ENCODE data around the gene ACTRT2. TPM values are rescaled to one million over a fixed set of nuclear protein-coding genes. Genes with fewer than 3 reads are reported as not detected.

Gene ACTRT2
- total and polyA plus RNA-seq, 2 donors, result not detected

GRCh38 chr1:3049905-3050304 lies 28.6 kb downstream of the ACTRT2 start:
- Histone ChIP-seq H3K36me3 (ENCODE audit: insufficient read depth) (no peaks in the 10 kb centered on the region), H3K27ac (ENCODE audit: low read depth) (no peak overlapping the region), H3K4me3 (ENCODE audit: low read depth, low read length) (no peak overlapping the region), H3K4me1 (ENCODE audit: insufficient read depth) (no peaks in the 10 kb centered on the region)
- no peak for DNase-seq (ENCODE audit: extremely low spot score)
- WGBS, result 85% methylated on average over 2 of the region's 2 CpGs

- DNase-seq (ENCODE audit: extremely low spot score), result no peak
These were observed 29.3 kb downstream of the ACTRT2 start for GRCh38 chr1:3050603-3051002.

GRCh38 chr1:3051270-3052268 lies 30.3 kb downstream of the ACTRT2 start:
- Histone ChIP-seq H3K4me1 (ENCODE audit: insufficient read depth) (no peaks in the 10 kb centered on the region), H3K4me3 (ENCODE audit: low read depth, low read length) (no peak overlapping the region), H3K36me3 (ENCODE audit: insufficient read depth) (no peaks in the 10 kb centered on the region), H3K27ac (ENCODE audit: low read depth) (no peak overlapping the region)
- DNase-seq (ENCODE audit: extremely low spot score), result no peak
- WGBS, result 89% methylated on average over 3 of the region's 3 CpGs

More at GRCh38 chr1:3050603-3051002, 29.3 kb downstream of the ACTRT2 start:
- Histone ChIP-seq H3K4me1 (ENCODE audit: insufficient read depth) (no peaks in the 10 kb centered on the region), H3K27ac (ENCODE audit: low read depth) (no peak overlapping the region), H3K4me3 (ENCODE audit: low read depth, low read length) (no peak overlapping the region), H3K36me3 (ENCODE audit: insufficient read depth) (no peaks in the 10 kb centered on the region)

GRCh38 chr1:3052501-3052900 lies 31.2 kb downstream of the ACTRT2 start:
- 84% methylated on average over 5 of the region's 5 CpGs for WGBS
- no peak overlapping the region for H3K4me3 ChIP-seq (ENCODE audit: low read depth, low read length)

GRCh38 chr1:3053366-3053980 lies 32.2 kb downstream of the ACTRT2 start:
- Histone ChIP-seq H3K27ac (ENCODE audit: low read depth) (no peak overlapping the region), H3K4me1 (ENCODE audit: insufficient read depth) (no peaks in the 10 kb centered on the region), H3K36me3 (ENCODE audit: insufficient read depth) (no peaks in the 10 kb centered on the region), H3K4me3 (ENCODE audit: low read depth, low read length) (no peak overlapping the region)
- WGBS, result 89% methylated on average over 9 of the region's 9 CpGs
- no peak for DNase-seq (ENCODE audit: extremely low spot score)

More at GRCh38 chr1:3052501-3052900, 31.2 kb downstream of the ACTRT2 start:
- Histone ChIP-seq H3K4me1 (ENCODE audit: insufficient read depth) (no peaks in the 10 kb centered on the region), H3K27ac (ENCODE audit: low read depth) (no peak overlapping the region), H3K36me3 (ENCODE audit: insufficient read depth) (no peaks in the 10 kb centered on the region)
- DNase-seq (ENCODE audit: extremely low spot score), result no peak

- no peak overlapping the region for H3K27ac ChIP-seq (ENCODE audit: low read depth)
- H3K4me1 ChIP-seq (ENCODE audit: insufficient read depth), result no peaks in the 10 kb centered on the region
- H3K4me3 ChIP-seq (ENCODE audit: low read depth, low read length), result no peak overlapping the region
- WGBS, result 77% methylated on average over 6 of the region's 6 CpGs
- H3K36me3 ChIP-seq (ENCODE audit: insufficient read depth), result no peaks in the 10 kb centered on the region
- no peak for DNase-seq (ENCODE audit: extremely low spot score)
These were observed 32.7 kb downstream of the ACTRT2 start for GRCh38 chr1:3053986-3054385.

GRCh38 chr1:3054474-3054873 lies 33.2 kb downstream of the ACTRT2 start:
- Histone ChIP-seq H3K4me3 (ENCODE audit: low read depth, low read length) (no peak overlapping the region), H3K4me1 (ENCODE audit: insufficient read depth) (no peaks in the 10 kb centered on the region), H3K27ac (ENCODE audit: low read depth) (no peak overlapping the region), H3K36me3 (ENCODE audit: insufficient read depth) (no peaks in the 10 kb centered on the region)
- DNase-seq (ENCODE audit: extremely low spot score), result no peak
- 80% methylated on average over 12 of the region's 12 CpGs for WGBS

DNA sequence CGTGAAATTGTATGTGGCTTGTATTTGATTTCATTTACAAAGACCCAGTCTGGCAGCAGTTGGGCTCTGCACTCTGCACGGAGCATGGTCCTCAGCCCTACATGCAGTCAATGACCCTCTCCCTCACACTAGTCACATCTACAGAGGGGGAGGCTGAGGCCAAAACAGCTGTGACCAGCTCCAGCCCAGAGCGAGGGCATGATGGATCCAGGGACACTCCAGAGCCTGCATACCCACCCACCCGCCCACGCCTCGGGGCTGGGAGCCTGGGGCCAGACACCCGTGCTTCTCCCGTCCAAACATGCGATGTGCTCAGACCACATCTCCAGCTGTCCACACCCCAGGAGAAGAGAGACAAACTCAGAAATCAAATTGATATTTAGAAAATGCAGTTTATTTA lies 33.8 kb downstream of the ACTRT2 start:
- Histone ChIP-seq H3K4me1 (ENCODE audit: insufficient read depth) (no peaks in the 10 kb centered on the region), H3K36me3 (ENCODE audit: insufficient read depth) (no peaks in the 10 kb centered on the region), H3K27ac (ENCODE audit: low read depth) (no peak overlapping the region), H3K4me3 (ENCODE audit: low read depth, low read length) (no peak overlapping the region)
- no peak for DNase-seq (ENCODE audit: extremely low spot score)
- WGBS, result 77% methylated on average over 9 of the region's 9 CpGs

- Histone ChIP-seq H3K27ac (ENCODE audit: low read depth) (no peak overlapping the region), H3K36me3 (ENCODE audit: insufficient read depth) (no peaks in the 10 kb centered on the region), H3K4me1 (ENCODE audit: insufficient read depth) (no peaks in the 10 kb centered on the region), H3K4me3 (ENCODE audit: low read depth, low read length) (no peak overlapping the region)
- DNase-seq (ENCODE audit: extremely low spot score), result no peak
- 91% methylated on average over 5 of the region's 5 CpGs for WGBS
These were observed 35.4 kb downstream of the ACTRT2 start for GRCh38 chr1:3056641-3057040.

GRCh38 chr1:3058263-3059030 lies 37.2 kb downstream of the ACTRT2 start:
- Histone ChIP-seq H3K36me3 (ENCODE audit: insufficient read depth) (no peaks in the 10 kb centered on the region), H3K4me1 (ENCODE audit: insufficient read depth) (no peaks in the 10 kb centered on the region), H3K27ac (ENCODE audit: low read depth) (no peak overlapping the region), H3K4me3 (ENCODE audit: low read depth, low read length) (no peak overlapping the region)
- 84% methylated on average over 10 of the region's 10 CpGs for WGBS
- no peak for DNase-seq (ENCODE audit: extremely low spot score)

GRCh38 chr1:3060127-3060526 lies 38.9 kb downstream of the ACTRT2 start:
- H3K27ac ChIP-seq (ENCODE audit: low read depth), result no peak overlapping the region
- no peaks in the 10 kb centered on the region for H3K36me3 ChIP-seq (ENCODE audit: insufficient read depth)
- H3K4me3 ChIP-seq (ENCODE audit: low read depth, low read length), result no peak overlapping the region
- DNase-seq (ENCODE audit: extremely low spot score), result no peak
- WGBS, result 72% methylated on average over 9 of the region's 9 CpGs
- no peaks in the 10 kb centered on the region for H3K4me1 ChIP-seq (ENCODE audit: insufficient read depth)

DNA sequence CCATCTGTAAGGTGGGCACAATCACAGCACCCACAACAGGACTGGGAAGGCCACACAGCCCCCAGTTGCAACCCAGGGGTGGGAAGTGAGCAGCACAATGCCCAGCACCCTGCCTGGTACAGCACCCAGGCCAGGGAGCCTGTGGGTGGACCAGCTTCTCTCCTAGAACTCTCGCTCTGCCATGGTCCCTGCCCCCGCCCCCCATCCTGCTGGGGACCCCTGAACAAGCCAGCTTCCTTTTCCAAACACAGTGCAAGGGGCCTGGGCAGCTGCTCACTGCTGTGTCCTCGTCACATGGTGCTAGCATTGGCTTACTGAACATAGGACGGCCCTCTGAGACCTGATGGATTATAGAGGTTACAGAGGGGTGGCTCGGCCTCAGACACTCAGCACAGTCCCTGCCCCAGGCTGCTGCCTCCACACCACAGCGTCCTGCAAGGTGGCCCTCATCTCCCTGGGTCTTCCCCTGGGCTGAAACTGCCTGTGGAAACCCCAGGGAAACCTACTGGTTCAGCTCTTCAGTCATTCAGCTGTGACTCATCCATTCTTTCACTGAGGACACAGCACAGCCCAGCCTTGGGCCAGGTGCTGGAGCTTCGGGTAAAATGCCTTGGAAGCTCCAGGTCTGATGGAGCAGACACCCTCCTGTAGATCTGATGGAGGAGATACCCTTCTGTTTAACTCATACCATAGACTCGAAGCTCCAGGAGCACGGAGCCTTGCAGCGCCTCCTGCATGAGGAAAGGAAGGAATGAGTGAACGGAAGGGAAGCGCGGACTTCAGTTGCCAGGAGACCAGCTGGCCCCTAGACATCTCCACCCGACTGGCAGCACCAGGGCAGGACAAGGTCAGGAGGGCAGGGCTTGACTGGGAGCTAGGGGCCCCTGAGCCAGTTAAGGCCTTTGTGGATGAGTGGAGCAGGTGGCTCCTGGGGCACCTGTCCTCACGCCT lies 39.6 kb downstream of the ACTRT2 start:
- Histone ChIP-seq H3K36me3 (ENCODE audit: insufficient read depth) (no peaks in the 10 kb centered on the region), H3K4me1 (ENCODE audit: insufficient read depth) (no peaks in the 10 kb centered on the region), H3K4me3 (ENCODE audit: low read depth, low read length) (no peak overlapping the region), H3K27ac (ENCODE audit: low read depth) (no peak overlapping the region)
- 55% methylated on average over 15 of the region's 15 CpGs for WGBS
- DNase-seq (ENCODE audit: extremely low spot score), result no peak

DNA sequence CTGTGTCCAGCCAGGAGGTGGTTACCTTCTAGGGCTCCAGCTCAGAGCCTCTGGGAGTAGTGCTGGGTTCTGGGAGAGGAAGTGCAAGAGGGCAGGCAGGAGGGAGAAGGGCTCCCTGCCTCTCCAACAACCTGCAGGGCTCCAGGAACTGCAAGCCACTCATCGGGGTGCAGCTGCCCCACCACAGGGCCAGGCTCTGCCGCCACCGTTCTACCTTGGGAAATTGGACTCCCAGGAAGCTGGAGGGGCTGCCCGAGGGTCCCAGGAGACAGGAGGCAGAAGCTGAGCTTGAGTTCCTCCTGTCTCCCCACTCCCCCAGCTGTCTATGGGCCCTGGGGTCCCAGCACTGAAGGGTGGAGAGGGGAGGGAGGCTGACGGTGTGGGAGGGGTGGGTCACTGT lies 40.3 kb downstream of the ACTRT2 start:
- Histone ChIP-seq H3K27ac (ENCODE audit: low read depth) (no peak overlapping the region), H3K36me3 (ENCODE audit: insufficient read depth) (no peaks in the 10 kb centered on the region), H3K4me1 (ENCODE audit: insufficient read depth) (no peaks in the 10 kb centered on the region), H3K4me3 (ENCODE audit: low read depth, low read length) (no peak overlapping the region)
- no peak for DNase-seq (ENCODE audit: extremely low spot score)
- 22% methylated on average over 5 of the region's 5 CpGs for WGBS

All from urinary bladder (tissue), 4 donors.